HG02884 (cell line): ENCODE measurements around the gene PAIP1.
"Not testable (repeated sequence)": the region's sequence is repeated elsewhere in the genome, so short reads cannot be mapped to it uniquely, and the experiment has no call there.

Source experiments
- ATAC-seq: cut with Tn5 transposase; IDR thresholded peaks from one replicate; pipeline ENCODE4 v1.9.1; 2021; ENCODE audit warnings: mild to moderate bottlenecking, moderate library complexity; ENCODE audit not compliant: unreplicated experiment

PAIP1 gene

GRCh38 chr5:43556857-43557542 lies at the start of gene PAIP1:
PAIP1 (minus strand) TSS chr5:43557077; CDS start chr5:43556846, 231 bp downstream.
- peak; percentile 65 for ATAC-seq

- no peak for ATAC-seq
Observed at GRCh38 chr5:43606351-43606750, 49.5 kb upstream of the PAIP1 start.

GRCh38 chr5:43604699-43605098 lies 47.8 kb upstream of the PAIP1 start:
- no peak for ATAC-seq

- ATAC-seq, result peak; percentile 29
Observed at GRCh38 chr5:43603344-43604217, 46.7 kb upstream of the PAIP1 start.

- ATAC-seq, result peak; percentile 70
Observed at GRCh38 chr5:43602461-43603343, 45.8 kb upstream of the PAIP1 start, which contains the start of gene NNT. NNT (plus strand) TSS chr5:43603180; CDS start chr5:43609196, 6,016 bp downstream.

- peak; percentile 42 for ATAC-seq
Observed at GRCh38 chr5:43601454-43602260, 44.8 kb upstream of the PAIP1 start.

- ATAC-seq, result not testable (repeated sequence)
Observed at GRCh38 chr5:43598927-43599326, 42.0 kb upstream of the PAIP1 start.

- ATAC-seq, result peak; percentile 59
Observed at GRCh38 chr5:43592363-43592762, 35.5 kb upstream of the PAIP1 start.

- ATAC-seq, result no peak
Observed at GRCh38 chr5:43590700-43591099, 33.8 kb upstream of the PAIP1 start.

GRCh38 chr5:43589310-43589709 lies 32.4 kb upstream of the PAIP1 start:
- ATAC-seq, result no peak

- ATAC-seq, result no peak
Observed at GRCh38 chr5:43588842-43589241, 32.0 kb upstream of the PAIP1 start.

- ATAC-seq, result no peak
Observed at GRCh38 chr5:43584166-43584699, 27.4 kb upstream of the PAIP1 start.

GRCh38 chr5:43583724-43584123 lies 26.8 kb upstream of the PAIP1 start:
- ATAC-seq, result no peak

GRCh38 chr5:43582082-43583005 lies 25.5 kb upstream of the PAIP1 start:
- no peak for ATAC-seq

GRCh38 chr5:43581398-43581797 lies 24.5 kb upstream of the PAIP1 start:
- ATAC-seq, result no peak

- not testable (repeated sequence) for ATAC-seq
Observed at GRCh38 chr5:43580402-43581210, 23.7 kb upstream of the PAIP1 start.

GRCh38 chr5:43573058-43573457 lies 16.2 kb upstream of the PAIP1 start:
- ATAC-seq, result no peak

GRCh38 chr5:43572357-43572756 lies 15.5 kb upstream of the PAIP1 start:
- ATAC-seq, result no peak
